Endometrial microvascular endothelial cells (primary cell): Measurements from ENCODE around the gene KIR3DL2. TPM values are rescaled to one million over a fixed set of nuclear protein-coding genes. Genes with fewer than 3 reads are reported as not detected.
"Not testable (repeated sequence)": the region's sequence is repeated elsewhere in the genome, so short reads cannot be mapped to it uniquely, and the experiment has no call there.

Experiments
- in situ Hi-C: cut with HindIII; loops from 2 replicates; pipeline ENCODE4 v1.10.0; 2017; ENCODE audit warnings: low sequenced_read_pairs, low pct_unique_long_range_greater_than_20kb; ENCODE audit errors: inconsistent ontology term
- total RNA-seq: library from RNA; depleted of rRNA; stranded (reverse); fragments of >200 nt; gene quantifications from one replicate; pipeline ENCODE4 v1.2.3, GENCODE V29; 2015; ENCODE audit errors: inconsistent ontology term

Gene KIR3DL2
- total RNA-seq, 1 donor from 2014 or later: not detected

DNA sequence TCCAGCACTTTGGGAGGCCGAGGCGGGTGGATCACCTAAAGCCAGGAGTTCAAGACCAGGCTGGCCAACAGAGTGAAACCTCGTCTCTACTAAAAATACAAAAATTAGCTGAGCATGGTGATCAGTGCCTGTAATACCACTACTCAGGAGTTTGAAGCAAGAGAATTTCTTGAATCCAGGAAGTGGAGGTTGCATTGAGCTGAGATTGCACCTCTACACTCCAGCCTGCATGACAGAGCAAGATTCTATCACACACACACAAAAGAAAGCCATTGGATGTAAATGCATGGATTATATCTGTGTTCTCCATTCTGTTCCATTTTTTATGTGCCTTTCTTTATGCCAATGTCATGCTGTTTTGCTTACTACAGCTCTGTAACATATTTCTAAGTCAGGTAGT lies 8.2 kb downstream of the KIR3DL2 start:
- in situ Hi-C loops: not testable (repeated sequence)

DNA sequence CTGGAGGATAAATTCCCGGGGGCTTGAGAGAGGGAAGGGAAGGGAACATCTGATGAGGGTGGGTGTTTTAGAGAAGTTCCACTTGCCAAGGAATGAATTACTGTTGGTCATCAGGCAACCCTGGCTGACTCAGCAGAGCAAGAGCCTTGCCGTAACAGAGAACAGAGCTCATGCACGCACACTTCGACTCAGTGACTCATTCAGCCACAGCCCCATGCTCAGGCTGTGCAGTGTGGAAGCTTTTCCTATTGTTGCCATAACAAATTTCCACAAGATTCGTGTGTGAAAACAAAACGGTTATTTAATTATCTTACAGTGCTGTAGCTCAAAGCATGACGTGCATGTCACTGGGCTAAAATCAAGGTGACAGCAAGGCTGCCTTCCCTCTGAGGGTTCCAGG lies 9.2 kb downstream of the KIR3DL2 start:
- in situ Hi-C loops: not testable (repeated sequence)

DNA sequence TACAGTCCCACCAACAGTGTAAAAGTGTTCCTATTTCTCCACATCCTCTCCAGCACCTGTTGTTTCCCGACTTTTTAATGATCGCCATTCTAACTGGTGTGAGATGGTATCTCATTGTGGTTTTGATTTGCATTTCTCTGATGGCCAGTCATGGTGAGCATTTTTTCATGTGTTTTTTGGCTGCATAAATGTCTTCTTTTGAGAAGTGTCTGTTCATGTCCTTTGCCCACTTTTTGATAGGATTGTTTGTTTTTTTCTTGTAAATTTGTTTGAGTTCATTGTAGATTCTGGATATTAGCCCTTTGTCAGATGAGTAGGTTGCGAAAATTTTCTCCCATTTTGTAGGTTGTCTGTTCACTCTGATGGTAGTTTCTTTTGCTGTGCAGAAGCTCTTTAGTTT lies 13.2 kb downstream of the KIR3DL2 start:
- in situ Hi-C loops: not testable (repeated sequence)

DNA sequence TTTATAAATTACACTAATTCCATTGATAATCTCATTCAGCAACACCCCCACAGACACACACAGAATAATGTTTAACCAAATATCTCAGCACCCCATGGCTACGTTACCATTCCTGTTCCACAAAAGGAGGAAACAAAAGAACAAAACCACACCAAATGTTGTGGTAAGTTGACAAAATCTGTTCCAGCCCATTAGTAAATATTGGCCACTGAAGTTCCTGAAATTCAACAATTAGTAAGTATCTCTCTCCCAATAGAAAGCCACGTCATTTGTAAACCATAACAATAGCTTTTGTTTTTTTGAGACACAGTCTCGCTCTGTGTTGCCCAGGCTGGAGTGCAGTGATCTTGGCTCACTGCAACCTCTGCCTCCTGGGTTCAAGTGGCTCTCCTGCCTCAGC lies 21.5 kb downstream of the KIR3DL2 start:
- in situ Hi-C loops: no loop called here

DNA sequence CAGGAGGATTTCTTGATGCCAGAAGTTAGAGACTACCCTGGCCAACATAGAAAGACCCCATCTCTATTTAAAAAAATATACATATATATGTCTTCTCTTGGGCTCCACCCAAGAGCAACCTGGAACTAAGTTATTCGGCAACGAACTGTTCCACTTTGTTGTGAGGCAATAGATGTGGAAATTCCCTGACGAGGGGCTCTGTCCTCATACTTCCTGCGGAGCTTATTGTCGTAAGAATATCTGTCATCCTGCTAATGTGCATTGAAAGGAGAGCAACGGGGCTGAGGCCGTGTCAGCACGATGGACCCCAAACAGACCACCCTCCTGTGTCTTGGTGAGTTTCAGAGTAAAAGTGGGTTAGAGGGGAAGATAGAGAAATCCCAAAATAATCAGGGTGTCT lies 23.7 kb downstream of the KIR3DL2 start, which contains the start of gene FCAR:
Gene FCAR, plus strand, starts transcription at position 246 of the 400 bp plus-strand sequence. Its CDS starts 55 bp downstream, at position 301.
- in situ Hi-C loops: no loop called here

DNA sequence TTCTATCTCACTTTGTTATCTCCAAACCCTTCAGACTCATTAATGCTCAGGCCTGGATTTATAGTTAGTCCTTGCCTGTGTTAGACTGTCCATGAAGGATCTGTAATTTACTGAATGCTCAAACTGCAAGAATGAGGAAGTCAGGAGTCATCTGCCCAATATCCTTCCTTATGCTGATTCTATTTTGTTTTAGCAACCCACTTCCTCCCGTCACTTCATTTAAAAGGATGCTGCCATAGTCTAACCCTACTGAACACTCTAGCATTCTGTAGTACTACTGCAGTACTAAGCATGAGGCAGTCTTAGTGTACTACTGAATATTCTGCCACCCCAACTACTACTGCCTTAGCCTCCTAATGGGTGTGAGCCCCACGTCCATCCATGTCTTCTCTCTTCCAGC lies 25.3 kb downstream of the KIR3DL2 start:
- in situ Hi-C loops: no loop called here

DNA sequence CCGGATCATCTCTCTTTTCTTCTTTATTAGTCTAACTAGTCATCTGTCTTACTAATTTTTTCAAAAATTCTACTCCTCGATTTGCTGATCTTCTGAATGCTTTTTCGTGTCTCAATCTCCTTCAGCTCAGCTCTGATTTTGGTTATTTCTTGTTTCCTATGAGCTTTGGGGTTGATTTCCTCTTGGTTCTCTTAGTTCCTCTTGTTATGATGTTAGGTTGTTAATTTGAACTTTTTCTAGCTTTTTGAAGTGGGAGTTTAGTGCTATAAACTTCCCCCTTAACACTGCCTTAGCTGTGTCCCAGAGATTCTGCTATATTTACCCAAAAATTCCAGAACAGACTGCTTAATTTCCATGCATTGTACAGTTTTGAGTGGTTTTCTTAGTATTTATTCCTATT lies 27.2 kb downstream of the KIR3DL2 start:
- in situ Hi-C loops: no loop called here

DNA sequence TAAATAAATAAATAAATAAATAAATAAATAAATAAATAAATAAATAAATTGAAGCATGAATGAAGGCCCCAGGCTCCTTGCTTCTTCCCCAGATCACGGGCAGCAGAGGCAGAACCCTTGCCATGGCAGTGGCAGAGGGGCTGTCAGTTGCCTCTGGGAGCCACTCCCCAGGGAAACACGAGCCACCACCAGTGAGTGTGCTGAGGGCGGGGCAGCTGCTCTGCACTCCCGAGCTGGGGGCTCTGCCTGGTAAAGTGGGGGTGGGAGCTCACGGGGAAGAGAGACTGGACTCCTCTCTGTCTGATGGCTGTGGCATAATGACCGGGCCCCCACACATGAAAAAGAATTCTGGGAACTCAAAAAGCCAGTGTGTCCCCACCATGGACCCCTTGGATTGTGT lies 31.6 kb downstream of the KIR3DL2 start:
- in situ Hi-C loops: no loop called here

DNA sequence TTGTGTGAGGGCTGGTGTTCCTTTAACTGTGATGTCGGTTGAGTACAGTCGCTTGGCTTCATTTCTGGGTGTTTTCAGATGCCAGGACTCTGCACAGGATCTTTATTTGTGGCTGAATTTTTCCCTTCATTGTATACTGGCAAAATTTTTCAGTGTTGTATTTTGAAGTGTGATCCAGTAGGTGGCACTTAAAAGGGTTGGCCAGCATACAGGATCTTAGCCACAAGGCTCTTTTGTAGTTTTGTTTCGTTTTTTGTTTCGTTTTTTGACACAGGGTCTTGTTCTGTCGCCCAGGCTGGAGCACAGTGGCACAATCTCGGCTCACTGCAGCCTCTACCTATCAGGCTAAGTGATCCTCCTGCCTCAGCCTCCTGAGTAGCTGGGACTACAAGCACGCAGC lies 32.5 kb downstream of the KIR3DL2 start:
- in situ Hi-C loops: no loop called here

DNA sequence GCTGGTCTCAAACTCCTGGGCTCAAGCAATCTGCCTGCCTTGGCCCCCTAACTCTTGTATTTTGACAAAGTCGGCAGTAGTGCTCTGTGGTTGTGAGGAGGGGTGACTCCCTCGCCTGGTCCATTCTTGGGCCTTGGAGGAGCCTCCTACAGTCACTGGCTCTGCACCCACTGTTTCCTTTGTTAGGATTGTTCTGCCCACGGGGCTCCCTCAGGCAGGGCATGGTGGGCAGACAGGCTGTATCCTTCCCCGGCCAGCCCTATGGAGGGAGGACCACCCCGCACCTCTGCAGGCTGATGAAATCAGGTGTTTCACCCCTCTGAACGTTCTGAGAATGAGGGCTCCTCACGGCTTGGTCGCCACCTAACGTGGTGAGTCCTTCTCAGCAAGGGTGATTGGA lies 33.0 kb downstream of the KIR3DL2 start:
- in situ Hi-C loops: no loop called here

DNA sequence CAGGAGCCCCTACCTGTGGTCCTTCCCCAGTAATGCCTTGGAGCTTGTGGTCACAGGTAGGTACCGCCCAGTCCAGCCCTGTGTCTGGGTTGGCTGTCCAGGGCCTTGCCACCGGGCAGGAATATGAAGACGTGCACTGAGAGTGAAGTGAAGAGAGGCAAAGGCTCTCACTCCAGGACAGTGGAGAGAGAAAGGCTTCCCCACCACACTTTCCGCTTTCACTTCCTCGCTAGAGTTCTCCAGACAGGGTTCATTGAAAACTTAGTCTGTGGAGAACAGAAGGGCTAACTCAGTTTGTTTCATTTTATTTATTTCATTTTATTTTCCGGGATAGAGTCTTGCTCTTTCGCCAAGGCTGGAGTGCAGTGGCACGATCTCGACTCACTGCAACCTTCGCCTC lies 38.0 kb downstream of the KIR3DL2 start:
- in situ Hi-C loops: no loop called here

DNA sequence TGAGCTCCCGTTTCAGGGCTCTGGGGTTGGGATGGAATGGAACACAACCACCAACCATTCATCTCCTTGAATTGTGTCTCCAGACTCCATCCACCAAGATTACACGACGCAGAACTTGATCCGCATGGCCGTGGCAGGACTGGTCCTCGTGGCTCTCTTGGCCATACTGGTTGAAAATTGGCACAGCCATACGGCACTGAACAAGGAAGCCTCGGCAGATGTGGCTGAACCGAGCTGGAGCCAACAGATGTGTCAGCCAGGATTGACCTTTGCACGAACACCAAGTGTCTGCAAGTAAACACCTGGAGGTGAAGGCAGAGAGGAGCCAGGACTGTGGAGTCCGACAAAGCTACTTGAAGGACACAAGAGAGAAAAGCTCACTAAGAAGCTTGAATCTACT lies 39.3 kb downstream of the KIR3DL2 start:
- in situ Hi-C loops: no loop called here

DNA sequence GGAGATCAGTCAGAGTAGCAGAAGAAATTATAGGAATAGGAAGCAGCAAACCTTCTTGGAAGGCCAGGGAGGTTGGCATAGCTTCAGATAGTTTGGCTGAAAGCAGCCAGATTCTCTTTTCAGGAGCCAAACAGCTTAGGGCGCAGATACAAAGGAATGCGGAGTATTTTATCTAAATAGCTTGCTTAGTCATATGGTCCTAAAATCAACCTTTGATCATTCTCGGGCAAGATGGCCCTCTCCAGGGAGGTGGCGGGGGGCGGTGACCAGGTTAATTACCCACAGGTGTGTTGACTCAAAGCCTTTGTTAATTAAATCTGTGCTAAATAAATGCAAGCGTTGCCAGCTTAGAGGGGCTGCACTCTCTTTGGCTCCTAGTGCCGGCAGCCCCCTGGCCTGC lies 43.2 kb downstream of the KIR3DL2 start:
- in situ Hi-C loops: no loop called here

DNA sequence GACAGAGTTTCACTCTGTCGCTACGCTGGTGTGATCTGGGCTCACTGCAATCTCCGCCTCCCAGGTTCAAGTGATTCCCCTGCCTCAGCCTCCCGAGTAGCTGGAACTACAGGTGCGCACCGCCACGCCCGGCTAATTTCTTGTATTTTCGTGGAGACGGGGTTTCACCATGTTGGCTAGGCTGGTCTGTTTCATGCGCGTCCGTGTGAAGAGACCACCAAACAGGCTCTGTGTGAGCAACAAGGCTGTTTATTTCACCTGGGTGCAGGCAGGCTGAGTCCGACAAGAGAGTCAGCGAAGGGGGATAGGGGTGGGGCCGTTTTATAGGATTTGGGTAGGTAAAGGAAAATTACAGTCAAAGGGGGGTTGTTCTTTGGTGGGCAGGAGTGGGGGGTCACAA lies 43.9 kb downstream of the KIR3DL2 start:
- in situ Hi-C loops: not testable (repeated sequence)

DNA sequence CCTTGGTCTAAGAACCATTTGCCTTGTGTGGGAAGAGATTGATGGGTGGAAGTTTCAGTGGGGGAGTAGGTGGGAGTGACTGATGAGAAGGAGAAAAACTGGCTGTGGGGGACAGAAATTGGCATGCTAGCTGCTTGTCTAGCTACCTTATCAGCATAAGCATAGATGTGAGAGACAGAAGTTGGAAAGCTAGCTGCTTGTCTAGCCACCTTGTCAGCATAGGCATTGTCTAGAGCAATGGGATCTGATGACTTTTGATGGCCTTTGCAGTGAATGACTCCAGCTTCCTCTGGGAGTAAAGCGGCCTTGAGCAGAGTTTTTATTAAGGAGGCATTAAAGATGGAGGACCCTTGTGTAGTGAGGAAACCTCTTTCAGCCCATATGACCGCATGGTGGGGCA lies 45.8 kb downstream of the KIR3DL2 start:
- in situ Hi-C loops: no loop called here

DNA sequence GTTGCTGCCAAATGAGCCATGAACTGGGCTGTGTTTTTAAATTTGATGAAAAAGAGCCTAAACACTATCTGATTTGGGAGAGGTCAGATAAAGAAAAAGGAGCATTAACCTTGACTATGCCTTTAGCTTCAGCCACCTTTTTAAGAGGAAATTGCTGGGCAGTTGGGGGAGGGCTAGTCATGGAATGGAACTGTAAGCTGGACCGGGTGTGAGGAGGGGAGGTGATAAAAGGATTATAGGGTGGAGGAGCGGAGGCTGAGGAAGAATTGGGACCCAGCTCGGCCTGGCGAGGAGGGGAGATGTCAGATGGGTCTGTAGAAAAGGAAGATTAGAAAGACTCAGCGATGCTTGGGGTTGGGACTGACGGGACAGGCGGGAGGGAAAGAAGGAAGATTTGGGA lies 48.4 kb downstream of the KIR3DL2 start:
- in situ Hi-C loops: not testable (repeated sequence)

DNA sequence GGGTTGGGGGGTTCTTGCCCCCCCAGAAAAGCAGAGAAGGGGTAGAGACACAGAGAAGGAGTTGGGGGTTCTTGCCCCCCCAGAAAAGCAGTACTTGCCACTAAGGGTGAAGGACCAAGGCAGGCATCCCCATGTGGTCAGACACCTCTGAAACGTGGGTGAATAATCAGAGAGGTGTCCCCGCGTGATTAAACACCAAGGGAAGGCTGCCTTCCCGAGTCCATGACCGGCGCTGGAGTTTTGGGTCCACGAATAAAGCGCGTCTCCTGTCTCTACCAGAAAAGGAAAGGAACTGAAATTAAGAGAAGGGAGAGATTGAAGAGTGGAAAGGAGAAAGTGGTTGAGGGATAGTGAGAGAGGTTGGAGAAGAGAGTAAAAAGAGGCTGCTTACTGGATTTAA lies 49.4 kb downstream of the KIR3DL2 start:
- in situ Hi-C loops: not testable (repeated sequence)

DNA sequence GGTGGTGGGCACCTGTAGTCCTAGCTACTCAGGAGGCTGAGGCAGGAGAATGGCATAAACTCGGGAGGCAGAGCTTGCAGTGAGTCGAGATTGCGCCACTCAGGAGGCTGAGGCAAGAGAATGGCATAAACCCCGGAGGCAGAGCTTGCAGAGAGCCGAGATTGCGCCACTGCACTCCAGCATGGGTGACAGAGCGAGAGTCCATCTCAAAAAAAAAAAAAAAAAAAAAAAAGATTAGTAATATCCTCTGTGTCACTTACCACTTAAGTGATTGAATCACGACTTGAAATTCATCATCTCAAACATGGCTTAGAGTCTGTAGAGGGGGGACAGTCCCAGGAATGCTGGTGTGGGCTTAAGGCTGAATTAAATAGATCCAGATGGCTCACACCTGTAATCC lies 50.9 kb downstream of the KIR3DL2 start:
- in situ Hi-C loops: not testable (repeated sequence)

DNA sequence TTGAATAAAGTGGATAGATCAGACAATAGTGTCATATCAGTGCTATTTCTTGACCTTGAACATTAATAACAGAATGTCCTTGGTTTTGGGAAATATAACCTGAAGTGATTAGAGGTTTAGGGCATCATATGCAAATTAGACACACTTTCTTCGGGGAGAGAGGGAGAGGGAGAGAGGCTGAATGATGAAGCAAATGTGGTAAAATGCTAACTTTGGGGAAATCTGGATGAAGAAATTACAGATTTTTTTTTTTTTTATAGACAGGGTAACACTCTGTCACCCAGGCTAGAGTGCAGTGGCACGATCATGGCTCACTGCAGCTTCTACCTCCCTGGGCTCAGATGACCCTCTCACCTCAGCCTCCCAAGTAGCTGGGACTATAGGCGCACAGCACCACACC lies 51.8 kb downstream of the KIR3DL2 start:
- in situ Hi-C loops: no loop called here

DNA sequence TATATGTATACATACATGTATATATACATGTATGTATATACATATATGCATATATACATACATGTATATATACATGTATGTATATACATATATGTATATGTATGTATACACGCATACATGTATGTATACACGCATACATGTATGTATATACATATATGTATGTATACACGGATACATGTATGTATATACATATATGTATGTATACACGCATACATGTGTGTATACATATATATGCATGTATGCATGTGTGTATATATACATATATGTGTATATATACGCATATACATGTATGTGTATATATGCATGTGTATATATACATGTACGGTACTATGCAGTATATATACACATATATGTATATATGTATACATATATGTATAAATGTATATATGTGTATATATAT lies 53.1 kb downstream of the KIR3DL2 start:
- in situ Hi-C loops: no loop called here

DNA sequence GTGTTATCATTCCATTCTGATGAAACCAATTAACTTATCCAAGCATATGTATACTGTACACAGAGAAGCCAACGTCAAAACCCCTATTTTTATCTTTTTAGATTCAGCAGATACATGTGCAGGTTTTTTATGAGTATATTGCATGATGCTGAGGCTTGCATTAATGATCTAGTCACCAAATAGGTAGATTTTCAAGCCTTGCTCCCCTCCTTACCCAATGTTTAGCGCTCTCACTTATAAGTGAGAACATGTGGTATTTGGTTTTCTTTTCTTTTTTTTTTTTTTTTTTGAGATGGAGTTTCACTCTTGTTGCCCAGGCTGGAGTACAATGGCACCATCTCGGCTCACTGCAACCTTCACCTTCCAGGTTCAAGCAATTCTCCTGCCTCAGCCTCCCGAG lies 54.0 kb downstream of the KIR3DL2 start:
- in situ Hi-C loops: not testable (repeated sequence)

DNA sequence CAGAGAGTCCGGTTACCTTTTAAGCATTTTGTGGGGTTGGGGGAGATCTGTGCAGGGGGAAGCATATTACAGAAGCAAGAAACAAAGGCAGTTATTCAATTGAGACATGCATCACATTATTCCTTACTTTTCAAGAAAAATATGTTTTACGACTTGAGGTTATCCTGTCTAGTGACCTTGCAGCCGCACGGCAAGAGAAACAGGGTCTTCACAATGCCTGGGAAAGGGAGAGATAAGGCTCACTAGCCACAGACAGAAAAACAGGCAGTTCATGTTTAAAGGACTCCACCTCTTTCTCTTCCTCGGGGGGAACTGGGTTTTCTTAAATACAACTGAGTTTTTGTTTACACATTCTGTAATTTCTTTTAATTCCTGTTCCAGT lies 55.2 kb downstream of the KIR3DL2 start:
- in situ Hi-C loops: no loop called here
